K562 (cell line): ENCODE measurements around the gene EIF5. TPM values are rescaled to one million over a fixed set of nuclear protein-coding genes. Genes with fewer than 3 reads are reported as not detected.
A peak's percentile ranks its signal among the peaks of the same experiment; 100 is the strongest.

Experiments
- CBX3 ChIP-seq, 2 experiments: IDR thresholded peaks; 1 replicate in 1 of 2; 2 replicates in 1 of 2; pipeline ENCODE4 v1.6.1; 2012; ENCODE audit warnings: inconsistent platforms in 2 of 2, low read length in 2 of 2, borderline replicate concordance in 1 of 2, control low read depth in 1 of 2
- CEBPG ChIP-seq, 3 experiments: fragments of 200-800 bp in 1 of 3; sonication (Bioruptor generic) in 1 of 3; sonication (generic) in 1 of 3; formaldehyde crosslinking in 1 of 3; IDR thresholded peaks in 2 of 3; conservative IDR thresholded peaks in 1 of 3; 2 replicates each; pipeline versions ENCODE4 v1.6.1 to v1.8.0; 2016 to 2022; ENCODE audit warnings: missing compliant biosample characterization in 2 of 3, missing genetic modification characterization in 2 of 3, mild to moderate bottlenecking in 1 of 3, missing genetic modification reagents in 1 of 3
- EHMT2 ChIP-seq: fragments of 450-650 bp; IDR thresholded peaks from 2 replicates; pipeline ENCODE4 v1.6.1; 2018; ENCODE audit warnings: antibody characterized with exemption
- LEF1 ChIP-seq: fragments of 450-650 bp; IDR thresholded peaks from 2 replicates; pipeline ENCODE4 v1.6.1; 2016; ENCODE audit warnings: mild to moderate bottlenecking
- MAZ ChIP-seq, 2 experiments: fragments of 450-650 bp in 1 of 2; sonication (generic) in 1 of 2; formaldehyde crosslinking; IDR thresholded peaks in 1 of 2; conservative IDR thresholded peaks in 1 of 2; 2 replicates each; pipeline versions ENCODE4 v1.4.0 to v1.5.0; 2020; ENCODE audit warnings: mild to moderate bottlenecking in 1 of 2, missing genetic modification reagents in 1 of 2
- MYBL2 ChIP-seq, 2 experiments: fragments of 450-650 bp in 1 of 2; sonication (generic) in 1 of 2; formaldehyde crosslinking in 1 of 2; IDR thresholded peaks; 2 replicates each; pipeline versions ENCODE4 v1.6.1 to v1.8.1; 2017 to 2022; ENCODE audit warnings: borderline replicate concordance in 1 of 2, inconsistent platforms in 1 of 2, low read depth in 1 of 2, mild to moderate bottlenecking in 1 of 2, missing genetic modification reagents in 1 of 2, moderate library complexity in 1 of 2
- NFIC ChIP-seq: fragments of 450-650 bp; IDR thresholded peaks from 2 replicates; pipeline ENCODE4 v1.6.1; 2017; ENCODE audit warnings: mild to moderate bottlenecking, inconsistent platforms
- NR2C2 ChIP-seq, 2 experiments: fragments of 200-800 bp in 1 of 2; sonication (Bioruptor generic) in 1 of 2; sonication (generic) in 1 of 2; formaldehyde crosslinking in 1 of 2; IDR thresholded peaks; 2 replicates each; pipeline versions ENCODE4 v1.6.1 to v1.8.0; 2016 to 2022; ENCODE audit warnings: mild to moderate bottlenecking in 1 of 2, missing compliant biosample characterization in 1 of 2, missing genetic modification characterization in 1 of 2, missing genetic modification reagents in 1 of 2
- NR4A1 ChIP-seq, 2 experiments: fragments of 250-450 bp in 1 of 2; fragments of 450-650 bp in 1 of 2; sonication (Bioruptor Pico) in 1 of 2; IDR thresholded peaks; 2 replicates each; pipeline versions ENCODE4 v1.4.0 to v1.6.1; 2016 to 2020; ENCODE audit warnings: mild to moderate bottlenecking in 2 of 2, missing compliant biosample characterization in 1 of 2, missing genetic modification characterization in 1 of 2, moderate library complexity in 1 of 2
- TEAD4 ChIP-seq, 2 experiments: sonication (generic) in 1 of 2; formaldehyde crosslinking in 1 of 2; IDR thresholded peaks; 2 replicates each; pipeline versions ENCODE4 v1.6.1 to v1.8.0; 2012 to 2022; ENCODE audit warnings: borderline replicate concordance in 1 of 2, inconsistent platforms in 1 of 2, low read length in 1 of 2, mild to moderate bottlenecking in 1 of 2, missing genetic modification reagents in 1 of 2
- ZKSCAN8 ChIP-seq: fragments of 200-800 bp; sonication (Bioruptor generic); IDR thresholded peaks from 2 replicates; pipeline ENCODE4 v1.6.1; 2016; ENCODE audit warnings: missing genetic modification characterization, missing compliant biosample characterization
- polyA plus RNA-seq, 8 experiments: library from polyadenylated mRNA; depleted of rRNA in 4 of 8; stranded (reverse) in 5 of 8; unstranded in 3 of 8; fragments of >200 nt; fragmentation: Nextera tagmentation in 2 of 8; fragmentation: Illumina TruSeq in 1 of 8; extraction: Ambion mirVana in 2 of 8; extraction: Trizol in 1 of 8; gene quantifications; 2 replicates each; pipeline versions ENCODE4 v1.2.1 to v1.2.3, GENCODE V29; 2011 to 2014; ENCODE audit warnings: inconsistent platforms in 1 of 8, missing spikeins in 1 of 8
- total RNA-seq, 7 experiments: library from RNA; depleted of rRNA in 6 of 7; stranded (reverse); fragments of >200 nt in 6 of 7; fragmentation: Illumina TruSeq in 2 of 7; extraction: Trizol in 2 of 7; gene quantifications; 2 replicates each; pipeline versions ENCODE4 v1.2.1 to v1.2.3, GENCODE V29; 2011 to 2021; ENCODE audit warnings: low replicate concordance in 1 of 7
- TF ChIP-seq, protein P1 (sequence below), 2 experiments: fragments of 450-650 bp; formaldehyde crosslinking in 1 of 2; IDR thresholded peaks; 2 replicates each; pipeline versions ENCODE4 v1.4.0 to v1.6.1; 2014 to 2020; ENCODE audit warnings: mild to moderate bottlenecking in 2 of 2, borderline replicate concordance in 1 of 2, low read depth in 1 of 2
- TF ChIP-seq, protein P2 (sequence below): fragments of 450-650 bp; formaldehyde crosslinking; IDR thresholded peaks from 2 replicates; pipeline ENCODE4 v1.4.0; 2020; ENCODE audit warnings: mild to moderate bottlenecking

The EIF5 gene
- total and polyA plus RNA-seq, 9 of the 15 experiments (the other 6 are each of a cell fraction or from before 2014, with no cell fraction given), result 92.7 to 442 (median 190) TPM

DNA sequence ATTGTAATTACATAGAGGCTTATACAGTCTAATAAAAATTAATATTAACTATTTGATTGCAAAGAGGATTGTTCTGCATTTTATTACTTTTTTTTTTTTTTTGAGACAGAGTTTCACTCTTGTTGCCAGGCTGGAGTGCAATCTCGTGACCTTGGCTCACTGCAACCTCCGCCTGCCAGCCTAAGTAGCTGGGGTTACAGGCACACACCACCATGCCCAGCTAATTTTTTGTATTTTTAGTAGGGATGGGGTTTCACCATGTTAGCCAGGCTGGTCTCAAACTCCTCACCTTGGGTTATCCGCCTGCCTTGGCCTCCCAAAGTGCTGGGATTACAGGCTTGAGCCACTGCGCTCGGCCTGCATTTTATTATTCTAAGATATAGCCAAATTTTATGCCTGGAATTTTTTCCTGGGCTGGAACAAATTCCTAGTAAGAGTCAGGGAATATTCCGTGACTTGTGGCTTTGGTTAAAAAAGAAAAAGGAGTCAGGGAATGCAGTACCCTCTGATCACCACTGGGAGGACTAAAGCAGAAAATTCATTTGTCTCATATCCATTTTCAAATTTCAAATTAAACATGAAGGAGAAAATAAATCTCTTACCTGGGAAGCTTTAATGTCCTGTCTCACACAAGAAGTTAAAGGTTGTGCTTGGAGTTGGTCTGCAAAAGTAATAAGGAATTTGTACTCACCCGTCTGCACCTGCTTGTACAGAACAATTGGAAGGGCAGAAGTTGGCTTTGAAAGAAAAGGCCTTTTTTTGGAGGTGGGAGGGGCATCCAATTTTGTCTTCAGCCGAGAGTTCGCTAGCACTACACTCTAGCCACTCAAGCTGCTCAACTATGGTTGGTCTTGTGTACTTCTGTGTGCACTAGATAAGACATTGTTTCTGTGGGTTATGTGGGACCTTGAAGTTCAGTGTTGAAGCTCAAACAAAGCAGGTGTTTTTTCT lies 59.9 kb downstream of the EIF5 start (continued):
- TF ChIP-seq, protein P1, sequence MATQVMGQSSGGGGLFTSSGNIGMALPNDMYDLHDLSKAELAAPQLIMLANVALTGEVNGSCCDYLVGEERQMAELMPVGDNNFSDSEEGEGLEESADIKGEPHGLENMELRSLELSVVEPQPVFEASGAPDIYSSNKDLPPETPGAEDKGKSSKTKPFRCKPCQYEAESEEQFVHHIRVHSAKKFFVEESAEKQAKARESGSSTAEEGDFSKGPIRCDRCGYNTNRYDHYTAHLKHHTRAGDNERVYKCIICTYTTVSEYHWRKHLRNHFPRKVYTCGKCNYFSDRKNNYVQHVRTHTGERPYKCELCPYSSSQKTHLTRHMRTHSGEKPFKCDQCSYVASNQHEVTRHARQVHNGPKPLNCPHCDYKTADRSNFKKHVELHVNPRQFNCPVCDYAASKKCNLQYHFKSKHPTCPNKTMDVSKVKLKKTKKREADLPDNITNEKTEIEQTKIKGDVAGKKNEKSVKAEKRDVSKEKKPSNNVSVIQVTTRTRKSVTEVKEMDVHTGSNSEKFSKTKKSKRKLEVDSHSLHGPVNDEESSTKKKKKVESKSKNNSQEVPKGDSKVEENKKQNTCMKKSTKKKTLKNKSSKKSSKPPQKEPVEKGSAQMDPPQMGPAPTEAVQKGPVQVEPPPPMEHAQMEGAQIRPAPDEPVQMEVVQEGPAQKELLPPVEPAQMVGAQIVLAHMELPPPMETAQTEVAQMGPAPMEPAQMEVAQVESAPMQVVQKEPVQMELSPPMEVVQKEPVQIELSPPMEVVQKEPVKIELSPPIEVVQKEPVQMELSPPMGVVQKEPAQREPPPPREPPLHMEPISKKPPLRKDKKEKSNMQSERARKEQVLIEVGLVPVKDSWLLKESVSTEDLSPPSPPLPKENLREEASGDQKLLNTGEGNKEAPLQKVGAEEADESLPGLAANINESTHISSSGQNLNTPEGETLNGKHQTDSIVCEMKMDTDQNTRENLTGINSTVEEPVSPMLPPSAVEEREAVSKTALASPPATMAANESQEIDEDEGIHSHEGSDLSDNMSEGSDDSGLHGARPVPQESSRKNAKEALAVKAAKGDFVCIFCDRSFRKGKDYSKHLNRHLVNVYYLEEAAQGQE (IDR thresholded peaks at IDR 0.05; ENCODE audit: borderline replicate concordance), result peak; percentile 6; the same call in 1 of the 2 replicates
- TF ChIP-seq, protein P1 (CRISPR knock-in tag; IDR thresholded peaks at IDR 0.05; ENCODE audit: low read depth), result no peak
- TF ChIP-seq TEAD4 (IDR thresholded peaks at IDR 0.05; ENCODE audit: low read length) (peak; percentile 87), TEAD4 (CRISPR knock-in tag; IDR thresholded peaks at IDR 0.05; ENCODE audit: borderline replicate concordance) (no peak), MYBL2 (IDR thresholded peaks at IDR 0.05; ENCODE audit: low read depth) (peak; percentile 51; the same call in 1 of the 2 replicates), MYBL2 (CRISPR knock-in tag; IDR thresholded peaks at IDR 0.05; ENCODE audit: borderline replicate concordance) (no peak), MAZ (CRISPR knock-in tag; conservative IDR thresholded peaks at IDR 0.05 in 1 of 2, IDR thresholded peaks at IDR 0.05 in 1 of 2) (peak in 1 of 2 experiments; percentile 78; a peak in 2 of 4 replicates), EHMT2 (peak; percentile 93), LEF1 (peak; percentile 27; the same call in 1 of the 2 replicates), NR4A1 (CRISPR knock-in tag; IDR thresholded peaks at IDR 0.05) (no peak), NR4A1 (tag; IDR thresholded peaks at IDR 0.05) (no peak), ZKSCAN8 (CRISPR knock-in tag) (no peak), NFIC (peak; percentile 30; the same call in 1 of the 2 replicates), NR2C2 (CRISPR knock-in tag; IDR thresholded peaks at IDR 0.05) (no peak), NR2C2 (tag; IDR thresholded peaks at IDR 0.05) (0 out of 2 replicates have a peak, but pooled peaks have one; percentile 16), CBX3 (IDR thresholded peaks at IDR 0.05; ENCODE audit: borderline replicate concordance in 1 of 2, low read length in 2 of 2) (0 out of 3 replicates have a peak, but pooled peaks of 1 of the 2 experiments have one; percentile 53), CEBPG (CRISPR knock-in tag; IDR thresholded peaks at IDR 0.05) (no peak), CEBPG (tag; conservative IDR thresholded peaks at IDR 0.05 in 1 of 2, IDR thresholded peaks at IDR 0.05 in 1 of 2) (no peak)
- TF ChIP-seq, protein P2, sequence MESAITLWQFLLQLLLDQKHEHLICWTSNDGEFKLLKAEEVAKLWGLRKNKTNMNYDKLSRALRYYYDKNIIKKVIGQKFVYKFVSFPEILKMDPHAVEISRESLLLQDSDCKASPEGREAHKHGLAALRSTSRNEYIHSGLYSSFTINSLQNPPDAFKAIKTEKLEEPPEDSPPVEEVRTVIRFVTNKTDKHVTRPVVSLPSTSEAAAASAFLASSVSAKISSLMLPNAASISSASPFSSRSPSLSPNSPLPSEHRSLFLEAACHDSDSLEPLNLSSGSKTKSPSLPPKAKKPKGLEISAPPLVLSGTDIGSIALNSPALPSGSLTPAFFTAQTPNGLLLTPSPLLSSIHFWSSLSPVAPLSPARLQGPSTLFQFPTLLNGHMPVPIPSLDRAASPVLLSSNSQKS, result no peak
